NCI-H2107 (cell line): ENCODE data around the gene C1QL3.

Experiments used
- DNase-seq: peaks from one replicate; lab custom pipeline; 2025; lab: John Stamatoyannopoulos, UW

Gene C1QL3

DNA sequence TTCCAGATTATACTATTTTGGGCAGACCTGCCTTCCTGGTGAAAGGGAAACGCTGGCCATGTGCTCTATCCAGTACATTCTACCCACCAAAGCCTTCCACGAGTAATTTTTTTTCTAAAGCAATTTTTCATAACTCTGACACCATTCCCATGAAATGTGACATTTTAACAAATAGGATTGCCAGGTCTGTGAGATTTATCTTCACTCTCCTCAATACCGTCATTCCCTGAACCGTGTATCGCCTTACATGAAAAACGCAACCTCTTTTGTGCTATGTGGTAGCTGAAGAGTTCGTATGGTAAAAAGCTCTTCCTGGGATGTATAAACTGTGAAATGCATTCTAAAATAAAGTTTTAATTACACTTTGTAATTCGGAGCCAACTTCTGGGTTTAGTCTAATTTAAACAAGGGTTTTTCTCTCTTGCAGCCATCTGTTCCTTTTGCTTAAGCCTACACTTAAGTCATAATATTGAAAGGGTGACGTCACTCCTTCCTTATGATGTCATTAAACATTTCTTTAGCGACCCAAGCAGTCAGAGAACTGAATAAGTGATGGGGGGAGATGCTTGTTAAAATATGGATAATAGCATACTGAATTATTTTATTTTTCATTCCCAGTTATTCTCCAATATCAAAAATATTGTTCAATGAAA, 27.7 kb downstream of the C1QL3 start:
- DNase-seq: no peak

DNA sequence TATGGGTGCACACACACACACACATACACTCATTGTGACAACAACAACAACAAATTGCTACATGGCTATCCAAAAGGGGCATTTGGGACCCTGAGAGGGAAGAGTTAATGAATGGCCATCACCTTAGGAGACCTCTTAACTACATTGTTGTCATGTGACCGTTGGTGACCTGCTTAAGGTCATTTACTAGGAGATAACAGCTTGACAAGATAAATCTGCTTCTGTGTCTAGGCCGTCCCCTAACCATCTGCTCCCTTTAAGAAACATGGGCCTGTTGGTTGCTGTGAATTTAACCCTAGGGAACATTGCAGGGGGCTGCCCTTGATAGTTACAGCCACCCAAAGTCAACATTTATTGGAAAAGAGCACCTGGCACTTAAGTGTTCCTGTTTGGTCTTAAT, 29.7 kb downstream of the C1QL3 start:
- DNase-seq: no peak

DNA sequence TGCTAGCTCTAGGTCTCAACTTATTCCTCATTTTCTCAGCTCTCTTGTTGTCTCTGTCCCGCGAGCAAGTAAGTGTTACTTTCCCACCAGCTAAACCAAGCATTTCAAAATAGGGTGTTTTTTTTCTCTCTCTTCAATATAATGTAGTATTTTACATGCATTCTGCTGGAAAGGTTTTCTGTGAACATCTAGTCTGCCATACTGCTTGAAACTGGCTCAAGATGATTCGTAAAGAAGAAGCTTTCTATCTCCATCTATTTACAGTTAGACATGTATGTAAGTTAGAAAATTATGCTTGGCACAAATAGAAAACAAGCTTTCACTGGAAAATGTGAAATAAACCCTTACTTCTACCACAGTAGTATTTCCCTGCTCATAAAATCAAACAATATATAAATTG, 31.2 kb downstream of the C1QL3 start:
- DNase-seq: no peak

DNA sequence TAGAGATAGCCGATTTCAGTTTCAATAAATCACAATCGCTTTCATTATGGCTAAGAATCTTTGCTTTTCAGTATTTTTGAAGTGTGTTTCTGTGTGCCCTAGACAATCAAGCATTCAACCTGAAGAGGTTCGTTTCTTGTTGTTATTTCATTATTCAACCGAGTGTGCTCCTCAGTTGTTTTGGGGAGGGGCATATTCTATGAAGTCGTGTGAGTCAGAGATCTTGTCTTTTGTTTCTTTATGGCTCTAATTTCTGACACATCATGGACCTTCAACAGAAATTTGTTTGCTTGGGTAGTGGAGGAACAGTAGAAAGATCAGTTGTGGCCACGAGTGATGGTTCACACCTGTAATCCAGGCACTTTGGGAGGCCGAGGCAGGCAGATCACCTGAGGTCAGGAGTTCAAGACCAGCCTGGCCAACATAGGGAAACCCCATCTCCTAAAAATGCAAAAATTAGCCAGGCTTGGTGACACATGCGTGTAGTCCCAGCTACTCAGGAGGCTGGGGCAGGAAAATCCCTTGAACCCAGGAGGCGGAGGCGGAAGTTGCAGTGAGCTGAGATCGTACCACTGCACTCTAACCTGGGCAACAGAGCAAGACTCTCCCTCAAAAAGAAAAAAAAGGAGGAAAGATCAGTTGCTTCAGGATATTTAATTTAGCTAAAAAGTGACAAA, 38.3 kb downstream of the C1QL3 start:
- no peak for DNase-seq

DNA sequence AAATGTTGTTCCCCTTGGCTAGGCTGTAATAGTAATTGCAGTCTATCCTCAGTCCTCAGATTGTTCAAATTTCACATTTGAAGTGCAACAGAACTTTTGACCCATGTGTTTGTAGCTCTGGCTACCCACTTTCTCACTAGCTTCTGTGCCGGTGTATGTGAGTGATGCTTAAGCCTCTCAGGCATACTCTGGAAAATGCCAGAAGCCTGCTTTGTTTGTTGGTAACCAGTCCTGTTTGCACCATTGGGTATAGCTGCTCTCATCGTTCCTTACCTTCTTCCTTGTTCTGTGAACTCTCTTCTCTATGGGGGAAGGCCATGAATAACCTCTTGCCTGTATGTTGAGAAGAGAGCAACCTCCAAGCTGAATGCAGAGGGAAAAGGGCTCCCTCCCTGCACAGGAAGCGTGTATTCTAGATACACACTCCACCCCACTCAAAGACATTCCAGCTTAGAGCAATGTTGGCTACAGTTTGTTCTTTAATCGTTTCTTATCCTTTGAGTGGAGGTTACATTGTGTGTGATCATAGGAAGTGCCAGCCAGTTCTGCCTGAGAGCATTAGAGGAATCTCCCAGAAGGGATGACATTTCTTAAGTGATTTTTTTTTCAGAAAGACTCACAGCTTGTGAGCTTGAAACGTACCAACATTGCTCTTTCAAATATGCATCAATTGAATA, 40.5 kb downstream of the C1QL3 start:
- DNase-seq: no peak

DNA sequence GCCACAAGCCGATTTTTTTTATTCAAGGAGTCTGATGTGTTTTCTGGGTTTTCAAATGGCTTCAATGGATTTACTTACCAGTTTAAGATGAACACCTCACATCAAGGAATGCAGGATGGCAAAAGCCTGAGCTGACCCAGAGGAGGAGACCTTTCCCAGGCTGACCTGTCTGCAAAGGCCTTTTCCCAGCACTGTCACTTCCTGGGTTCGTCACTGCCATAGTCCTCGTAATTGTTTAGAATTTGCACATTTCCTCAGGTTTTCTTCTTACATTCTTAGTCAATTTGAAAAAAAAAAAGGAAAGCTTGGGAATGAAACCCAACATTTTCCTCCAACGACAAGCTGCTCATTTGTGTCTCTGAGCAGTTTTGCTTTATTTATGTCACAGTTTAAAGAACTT, 42.9 kb downstream of the C1QL3 start:
- no peak for DNase-seq

DNA sequence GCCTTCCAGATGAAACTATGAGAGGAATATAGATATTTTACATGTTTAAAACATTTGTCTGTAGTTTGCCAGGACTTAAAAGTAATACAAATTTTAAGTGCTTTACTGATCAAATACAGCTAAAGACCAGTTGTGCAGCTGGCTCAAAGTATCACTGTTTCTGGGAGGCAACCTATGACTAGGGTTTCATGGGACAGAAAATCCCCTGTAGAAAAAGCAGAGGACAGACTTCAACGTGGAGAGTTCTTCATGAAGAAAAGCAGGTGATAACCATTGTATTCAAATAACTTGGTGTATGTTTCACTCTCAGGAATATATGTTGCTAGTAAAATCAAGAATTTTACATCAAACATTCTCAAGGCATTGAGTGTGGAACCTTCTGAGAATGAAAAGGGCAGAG, 43.9 kb downstream of the C1QL3 start:
- DNase-seq: no peak

DNA sequence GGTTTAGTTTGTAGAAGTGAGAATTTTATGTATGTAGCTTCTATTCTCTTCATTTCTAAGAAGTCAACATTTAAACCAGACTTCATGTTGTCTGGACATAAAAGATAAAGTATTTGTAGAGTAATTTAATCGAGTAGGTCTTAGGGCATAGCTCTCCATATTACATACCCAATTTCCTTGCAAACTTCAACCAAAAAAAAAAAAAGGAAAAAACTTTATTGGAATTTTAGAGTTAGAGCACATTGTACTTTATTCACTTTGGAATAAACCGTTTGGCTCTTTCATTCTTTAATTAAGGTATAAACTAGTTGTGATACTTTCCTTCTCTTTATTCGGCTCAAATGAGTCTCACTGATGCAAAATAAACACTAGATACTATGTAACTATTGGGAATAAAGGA, 48.9 kb downstream of the C1QL3 start:
- DNase-seq: no peak

DNA sequence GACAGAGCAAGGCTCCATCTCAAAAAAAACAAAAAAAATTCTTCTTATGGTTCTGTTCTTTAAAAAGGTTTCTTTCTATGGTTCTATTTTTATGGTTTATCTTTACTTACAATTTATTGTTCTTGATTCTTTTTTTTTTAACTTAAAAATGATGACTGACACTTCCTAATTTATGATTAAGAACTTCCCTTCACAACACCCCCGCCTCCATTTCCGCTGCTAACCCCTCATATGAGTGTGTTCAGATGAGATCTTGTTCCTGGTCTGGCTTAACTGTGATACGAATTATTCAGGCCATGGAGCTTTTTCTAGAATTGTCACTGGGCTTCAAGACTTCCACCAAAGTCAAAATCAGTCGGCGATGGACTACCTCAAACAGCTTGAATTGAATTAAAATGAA, 50.9 kb downstream of the C1QL3 start:
- no peak for DNase-seq

DNA sequence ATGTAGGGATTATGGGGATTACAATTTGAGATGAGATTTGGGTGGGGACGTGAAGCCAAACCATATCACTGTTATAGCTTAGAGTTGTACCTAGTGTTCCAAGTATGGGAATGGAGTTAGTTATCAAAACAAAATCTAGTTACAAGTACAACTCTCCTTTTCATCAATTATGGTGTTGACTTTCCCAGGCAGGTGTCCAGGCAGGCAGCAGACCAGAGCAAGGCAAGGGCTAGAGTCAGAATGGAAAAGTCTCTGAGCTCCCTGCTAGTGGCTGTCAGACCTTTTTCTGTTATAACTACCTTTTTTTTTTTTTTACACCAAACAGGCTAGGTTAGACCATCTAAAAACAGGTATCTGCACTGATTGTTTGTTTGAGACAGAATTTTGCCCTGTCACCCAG, 55.7 kb downstream of the C1QL3 start:
- DNase-seq: no peak
